Aorta (tissue), 5 donors: ENCODE data around the gene ARSJ. TPM values are rescaled to one million over a fixed set of nuclear protein-coding genes. Genes with fewer than 3 reads are reported as not detected.
"Not testable (repeated sequence)": the region's sequence is repeated elsewhere in the genome, so short reads cannot be mapped to it uniquely, and the experiment has no call there.

Experiments
- ATAC-seq: fragments of 200-7000 bp; cut with Tn5 transposase; one replicate; pipeline ENCODE4 v1.9.1; 2022; ENCODE audit warnings: moderate library complexity; ENCODE audit not compliant: low FRiP score
- DNase-seq, 2 donors: peaks; one replicate each; pipeline ENCODE4 v3.0.0-alpha.2; 2020
- H3K27ac ChIP-seq, 2 donors: one replicate each; pipeline ENCODE4 v1.5.1; 2013; ENCODE audit warnings: low read length in 2 of 2, mild to moderate bottlenecking in 2 of 2, moderate library complexity in 2 of 2, control low read depth in 1 of 2, inconsistent platforms in 1 of 2, low read depth in 1 of 2
- H3K27me3 ChIP-seq, 2 donors: one replicate each; pipeline ENCODE4 v1.6.1; 2013; ENCODE audit warnings: control low read depth in 1 of 2, low read length in 1 of 2, mild to moderate bottlenecking in 1 of 2, moderate library complexity in 1 of 2; ENCODE audit not compliant: insufficient read depth in 2 of 2, control insufficient read depth in 1 of 2
- H3K36me3 ChIP-seq, 2 donors: one replicate each; pipeline ENCODE4 v1.6.1; 2013; ENCODE audit warnings: control low read depth in 1 of 2, low read length in 1 of 2, mild to moderate bottlenecking in 1 of 2; ENCODE audit not compliant: insufficient read depth in 2 of 2, control insufficient read depth in 1 of 2
- H3K4me1 ChIP-seq, 2 donors: one replicate each; pipeline ENCODE4 v1.6.1; 2013; ENCODE audit warnings: low read length in 2 of 2, control low read depth in 1 of 2, mild to moderate bottlenecking in 1 of 2, moderate library complexity in 1 of 2; ENCODE audit not compliant: insufficient read depth in 2 of 2, control insufficient read depth in 1 of 2
- H3K4me3 ChIP-seq, 2 donors: one replicate each; pipeline ENCODE4 v1.5.1; 2013; ENCODE audit warnings: low read length in 2 of 2, control low read depth in 1 of 2, mild to moderate bottlenecking in 1 of 2
- H3K9me3 ChIP-seq: one replicate; pipeline ENCODE4 v1.6.1; 2013; ENCODE audit warnings: mild to moderate bottlenecking, low read length; ENCODE audit not compliant: control insufficient read depth
- WGBS, 2 donors: extraction: QIAGEN DNeasy Blood & Tissue Kit; methylation state at CpG; one replicate each; pipeline ENCODE4 v1.1.7; 2013; 5-methylcytosine and 5-hydroxymethylcytosine counted together
- intact Hi-C, 2 donors: fragments of 100-400 bp; cut with DNase I; formaldehyde crosslinking; loops; one replicate each; pipeline versions ENCODE4 v1.14.2 to v1.15.0; 2022
- polyA plus RNA-seq, 2 donors: library from polyadenylated mRNA; stranded (reverse); fragments of 200-250 nt; gene quantifications; one replicate each; pipeline ENCODE4 v1.2.3, GENCODE V29; 2013
- total RNA-seq, 2 donors: library from RNA; stranded (reverse); fragmentation: NEBNext Ultra II Directional; extraction: Animal tissue kit (Norgen Biotek cat#: 25700); gene quantifications; one replicate each; pipeline ENCODE4 v1.2.1, GENCODE V29; 2021
- donor health status: healthy with polysubstance abuse.
- donor health status: Bipolar disorder and iron deficiency.
- donor health status: DM: no; HTN: no; CAD: no.
- donor health status: DM: no; HTN: no; CAD: no.
- donor health status: DM: yes; HTN: yes; CAD: no.

Gene ARSJ
- total and polyA plus RNA-seq, 4 donors, result 4.5 to 42.4 (median 9.2) TPM

DNA sequence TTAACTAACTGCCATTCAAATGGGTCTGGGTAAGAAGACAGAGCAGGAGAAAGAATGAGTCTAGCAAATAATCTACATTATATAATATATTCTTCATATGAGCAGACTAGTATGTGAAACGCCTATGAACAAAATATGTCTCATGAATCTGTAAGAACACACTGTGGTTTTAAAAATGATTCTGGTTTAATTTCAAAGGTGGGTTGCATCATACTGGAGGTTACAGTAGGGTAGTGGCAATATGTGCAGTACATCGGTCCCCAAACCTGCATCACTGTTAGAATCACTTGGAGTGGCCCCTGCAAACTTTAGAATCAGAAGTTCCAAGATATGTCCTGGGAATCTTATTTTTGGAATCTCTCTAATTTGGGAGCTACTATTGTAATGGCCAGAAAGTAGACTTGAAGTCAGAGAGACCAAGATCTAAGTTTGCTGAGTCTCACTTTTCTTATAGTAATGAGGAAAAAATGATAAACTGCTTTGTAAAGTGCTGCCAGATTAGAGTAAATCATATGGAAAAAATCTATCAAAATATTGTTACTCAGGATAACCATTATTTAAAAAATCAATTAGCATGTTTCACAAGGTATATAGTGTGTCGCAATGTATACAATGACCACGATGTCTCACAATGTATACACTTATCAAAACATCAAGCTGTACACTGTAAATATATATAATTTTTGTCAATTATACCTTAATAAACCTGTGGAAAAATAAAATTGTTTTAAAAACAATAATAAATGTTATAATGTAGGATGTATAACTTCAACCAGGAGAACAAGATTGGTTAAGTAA, 37.9 kb upstream of the ARSJ start:
- H3K4me3 ChIP-seq, result no peak overlapping the region
- no peak overlapping the region for H3K27ac ChIP-seq
- 94 to 96% methylated on average over 4 of the region's 4 CpGs for WGBS, 2 donors
- DNase-seq (no peak), ATAC-seq (no peak)
- no peaks in the 10 kb centered on the region for H3K4me1 ChIP-seq
- H3K27me3 ChIP-seq, result no peaks in the 10 kb centered on the region
- no peaks in the 10 kb centered on the region for H3K9me3 ChIP-seq
- intact Hi-C loops, result no loop called here
- no peaks in the 10 kb centered on the region for H3K36me3 ChIP-seq

DNA sequence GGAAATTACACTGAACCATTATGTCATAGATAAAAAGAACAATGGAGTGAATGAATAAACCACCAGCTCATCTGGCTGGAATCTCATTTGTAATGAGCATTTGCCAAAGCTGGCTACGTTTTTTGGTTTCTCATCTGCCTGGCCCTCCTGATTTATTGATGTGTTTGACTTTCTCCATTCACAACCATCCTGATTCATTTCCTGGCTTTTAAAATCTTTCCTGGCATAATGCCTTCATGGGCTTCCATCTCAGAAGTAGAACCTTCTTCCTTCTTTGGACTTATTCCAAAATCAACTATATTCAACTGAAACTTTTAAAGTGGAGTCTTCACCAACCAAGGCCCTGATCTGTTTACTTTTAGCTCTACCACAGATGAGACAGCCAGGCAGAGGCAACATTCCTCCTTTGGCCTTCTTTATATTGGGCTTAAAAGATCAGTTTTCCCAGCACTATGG, 36.0 kb upstream of the ARSJ start:
- Histone ChIP-seq H3K27ac (no peak overlapping the region), H3K9me3 (no peaks in the 10 kb centered on the region), H3K27me3 (no peaks in the 10 kb centered on the region), H3K4me3 (no peak overlapping the region), H3K36me3 (no peaks in the 10 kb centered on the region), H3K4me1 (no peaks in the 10 kb centered on the region)
- 14 to 20% methylated on average over 1 of the region's 1 CpG for WGBS, 2 donors
- intact Hi-C loops, result no loop called here
- ATAC-seq (no peak), DNase-seq (no peak)

DNA sequence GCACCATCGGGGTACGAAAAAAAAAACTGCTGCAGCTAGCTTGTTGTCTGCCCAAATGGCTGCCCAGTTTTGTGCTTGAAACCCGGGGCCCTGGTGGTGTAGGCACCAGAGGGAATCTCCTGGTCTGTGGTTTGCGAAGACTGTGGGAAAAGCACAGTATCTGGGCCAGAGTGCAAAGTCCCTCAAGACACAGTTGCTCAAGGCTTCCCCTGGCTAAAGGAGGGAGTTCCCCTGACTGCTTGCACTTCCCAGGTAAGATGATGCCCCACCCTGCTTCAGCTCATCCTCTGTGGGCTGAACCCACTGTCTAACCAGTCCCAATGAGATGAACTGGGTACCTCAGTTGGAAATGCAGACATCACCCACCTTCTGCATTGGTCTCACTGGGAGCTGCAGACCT, 33.8 kb upstream of the ARSJ start:
- ATAC-seq, H3K27ac ChIP-seq, H3K4me1 ChIP-seq, intact Hi-C loops, H3K36me3 ChIP-seq, DNase-seq, H3K9me3 ChIP-seq, H3K27me3 ChIP-seq, H3K4me3 ChIP-seq: not testable (repeated sequence)
- WGBS, 2 donors, result 93 to 94% methylated on average over 4 of the region's 4 CpGs

DNA sequence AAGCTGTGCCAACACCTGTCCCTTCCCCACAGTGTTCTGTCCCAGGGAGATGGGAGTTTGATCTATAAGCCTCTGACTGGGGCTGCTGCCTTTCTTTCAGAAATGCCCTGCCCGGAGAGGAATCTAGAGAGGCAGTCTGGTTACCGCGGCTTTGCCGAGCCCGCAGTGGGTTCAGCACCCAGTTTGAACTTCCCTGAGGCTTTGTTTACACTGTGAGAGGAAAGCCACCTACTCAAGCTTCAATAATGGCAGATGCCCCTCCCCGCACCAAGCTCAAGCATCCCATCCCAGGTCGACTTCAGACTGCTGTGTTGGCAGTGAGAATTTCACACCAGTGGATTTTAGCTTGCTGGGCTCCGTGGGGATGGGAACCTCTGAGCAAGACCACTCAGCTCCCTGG, 33.3 kb upstream of the ARSJ start:
- H3K36me3 ChIP-seq, result no peaks in the 10 kb centered on the region
- 88 to 92% methylated on average over 8 of the region's 8 CpGs for WGBS, 2 donors
- intact Hi-C loops, result no loop called here
- H3K4me3 ChIP-seq, result no peak overlapping the region
- H3K27ac ChIP-seq, result no peak overlapping the region
- H3K4me1 ChIP-seq, result no peaks in the 10 kb centered on the region
- H3K9me3 ChIP-seq, result no peaks in the 10 kb centered on the region
- no peaks in the 10 kb centered on the region for H3K27me3 ChIP-seq
- ATAC-seq, result no peak
- DNase-seq, result peak in 1 of 2 donors; percentile 37

DNA sequence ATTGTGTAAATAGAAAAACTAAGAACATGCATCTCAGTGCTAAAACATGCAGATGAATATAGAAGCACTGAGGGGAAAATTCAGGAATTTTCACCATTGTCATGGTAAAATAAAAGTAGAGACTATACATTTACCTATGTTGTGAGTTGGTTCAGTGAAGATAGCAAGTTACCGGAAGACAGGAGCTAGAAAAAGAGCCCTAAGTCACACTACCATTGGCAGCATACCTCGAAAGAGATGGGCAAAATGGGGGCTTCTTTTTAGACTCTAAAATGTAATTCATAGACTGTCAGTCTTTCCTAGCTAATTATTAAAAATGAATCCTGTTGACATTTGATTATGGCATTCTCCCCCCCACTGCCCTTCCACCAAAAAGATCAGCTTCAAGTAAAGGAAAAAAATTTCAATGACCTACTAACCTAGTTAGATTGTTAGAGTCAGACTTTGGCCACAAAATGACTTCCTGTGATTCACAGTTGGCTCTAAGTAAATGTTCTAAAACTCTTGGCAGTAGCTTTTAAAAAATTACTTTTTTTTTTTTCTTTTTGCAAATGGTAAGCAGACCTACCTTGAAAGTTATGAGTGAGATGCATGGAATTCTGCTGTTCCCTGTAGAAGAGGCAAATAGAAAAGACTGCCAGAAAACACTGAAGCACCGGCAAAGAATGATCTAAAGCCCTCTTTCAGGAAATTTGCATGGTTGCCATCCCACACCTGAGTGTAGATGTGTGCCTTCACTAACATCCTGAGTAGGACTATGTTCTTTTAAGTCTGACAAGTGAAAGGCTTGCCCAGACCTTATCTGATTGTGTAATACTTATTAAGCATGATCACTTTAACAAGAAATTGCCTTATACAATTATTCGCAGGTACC, 26.4 kb upstream of the ARSJ start:
- ATAC-seq, result no peak

DNA sequence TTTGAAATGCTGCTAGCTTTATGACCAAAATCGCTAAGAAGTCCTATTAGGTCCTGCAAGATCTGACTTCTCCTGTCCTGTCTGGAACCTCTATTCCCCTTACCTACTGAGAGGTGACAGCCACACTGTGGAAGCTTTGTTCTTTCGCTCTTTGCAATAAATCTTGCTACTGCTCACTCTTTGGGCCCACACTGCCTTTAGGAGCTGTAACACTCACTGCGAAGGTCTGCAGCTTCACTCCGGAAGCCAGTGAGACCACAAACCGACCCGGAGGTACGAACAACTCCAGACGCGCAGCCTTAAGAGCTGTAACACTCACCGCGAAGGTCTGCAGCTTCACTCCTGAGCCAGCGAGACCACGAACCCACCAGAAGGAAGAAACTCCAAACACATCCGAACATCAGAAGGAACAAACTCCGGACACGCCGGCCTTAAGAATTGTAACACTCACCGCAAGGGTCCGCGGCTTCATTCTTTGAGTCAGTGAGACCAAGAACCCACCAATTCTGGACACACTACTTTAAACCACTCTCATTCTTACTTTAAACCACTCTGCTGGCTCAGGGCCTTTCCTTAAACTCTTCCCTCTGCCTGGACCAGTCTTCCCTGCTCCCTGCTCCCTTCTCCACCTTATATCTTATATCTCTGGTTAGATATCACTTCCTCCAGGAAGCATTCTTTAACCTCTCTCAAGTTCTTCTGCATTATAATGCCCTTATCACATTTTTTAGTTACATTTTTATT, 25.2 kb upstream of the ARSJ start:
- H3K27me3 ChIP-seq, H3K4me3 ChIP-seq, H3K9me3 ChIP-seq, ATAC-seq, H3K36me3 ChIP-seq, H3K27ac ChIP-seq, intact Hi-C loops, H3K4me1 ChIP-seq: not testable (repeated sequence)
- peak in 1 of 2 donors; percentile 35 for DNase-seq
- 91 to 93% methylated on average over 19 to 20 of the region's 20 CpGs for WGBS, 2 donors

More for the DNA sequence above, 26.4 kb upstream of the ARSJ start:
- Histone ChIP-seq H3K27ac (no peak overlapping the region), H3K36me3 (no peaks in the 10 kb centered on the region), H3K4me1 (no peaks in the 10 kb centered on the region), H3K4me3 (no peak overlapping the region), H3K27me3 (no peaks in the 10 kb centered on the region), H3K9me3 (no peaks in the 10 kb centered on the region)
- DNase-seq, result no peak
- 64 to 70% methylated on average over 4 of the region's 4 CpGs for WGBS, 2 donors
- intact Hi-C loops, result no loop called here

DNA sequence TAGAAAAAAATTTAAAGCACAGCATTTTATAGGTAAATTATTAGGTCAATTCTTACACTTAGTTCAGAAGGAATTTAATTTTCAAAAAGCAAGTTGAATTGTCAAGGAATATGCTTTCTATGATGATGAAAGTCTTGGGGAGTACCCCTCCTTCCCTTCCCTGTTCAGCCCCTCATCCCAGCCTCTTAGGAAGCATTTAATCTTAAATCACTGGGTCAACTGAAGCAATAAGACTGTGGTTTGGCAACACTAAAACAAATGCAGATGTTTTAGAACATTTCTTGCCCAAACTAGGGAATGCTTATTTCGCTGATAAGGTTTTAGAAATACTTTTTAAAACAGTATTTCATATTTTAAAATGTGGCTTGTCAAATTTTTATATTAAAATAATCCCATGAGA, 19.1 kb upstream of the ARSJ start:
- DNase-seq (no peak), ATAC-seq (no peak)
- no peak overlapping the region for H3K4me3 ChIP-seq
- H3K27me3 ChIP-seq, result no peaks in the 10 kb centered on the region
- WGBS, 2 donors, result 80 to 90% methylated on average over 1 of the region's 1 CpG
- H3K4me1 ChIP-seq, result no peaks in the 10 kb centered on the region
- intact Hi-C loops, result no loop called here
- H3K9me3 ChIP-seq, result no peaks in the 10 kb centered on the region
- no peak overlapping the region for H3K27ac ChIP-seq
- H3K36me3 ChIP-seq, result no peaks in the 10 kb centered on the region

DNA sequence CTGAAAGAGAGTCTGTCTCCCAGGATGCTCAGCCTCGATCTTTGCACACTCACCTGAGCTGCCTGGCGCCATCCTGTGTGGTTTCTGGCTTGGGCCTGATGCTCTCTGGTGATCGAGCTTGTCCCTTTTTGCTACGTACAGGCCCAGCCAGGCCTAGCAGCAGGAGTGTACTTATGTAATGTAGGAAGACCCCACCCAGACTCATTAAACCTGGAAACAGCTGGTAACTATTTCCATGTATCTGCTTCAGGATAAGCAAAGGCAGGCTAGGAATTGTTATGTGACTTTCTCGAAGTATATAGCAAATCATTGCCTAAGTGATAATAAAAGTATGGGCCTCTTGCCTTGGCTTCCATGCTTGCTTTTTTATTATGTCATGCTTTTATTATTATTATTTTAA, 18.6 kb upstream of the ARSJ start:
- Histone ChIP-seq H3K27ac (no peak overlapping the region), H3K9me3 (no peaks in the 10 kb centered on the region), H3K36me3 (no peaks in the 10 kb centered on the region), H3K4me3 (no peak overlapping the region), H3K4me1 (no peaks in the 10 kb centered on the region), H3K27me3 (no peaks in the 10 kb centered on the region)
- intact Hi-C loops, result no loop called here
- 93 to 95% methylated on average over 5 of the region's 5 CpGs for WGBS, 2 donors
- ATAC-seq (no peak), DNase-seq (no peak)
